Gastroesophageal sphincter (tissue), 3 donors: ENCODE data around the gene LRRFIP1.

Experiments used
- CTCF ChIP-seq, 4 experiments: fragments of 200-600 bp in 2 of 4; fragments of 450-650 bp in 2 of 4; sonication (generic) in 1 of 4; IDR thresholded peaks; one replicate each; pipeline ENCODE4 v1.5.1; 2017 to 2019; ENCODE audit warnings: antibody characterized with exemption in 4 of 4, mild to moderate bottlenecking in 2 of 4, moderate library complexity in 2 of 4
- EP300 ChIP-seq: sonication (generic); formaldehyde crosslinking; IDR thresholded peaks from one replicate; pipeline ENCODE4 v1.6.1; 2017; ENCODE audit warnings: antibody characterized with exemption, mild to moderate bottlenecking
- POLR2A ChIP-seq, 2 donors: fragments of 450-650 bp; IDR thresholded peaks; one replicate each; pipeline ENCODE4 v1.6.1; 2017; ENCODE audit warnings: antibody characterized with exemption in 2 of 2, mild to moderate bottlenecking in 2 of 2, moderate library complexity in 1 of 2
- POLR2AphosphoS5 ChIP-seq: sonication (generic); formaldehyde crosslinking; IDR thresholded peaks from one replicate; pipeline ENCODE4 v1.6.1; 2017; ENCODE audit warnings: antibody characterized with exemption

- TF ChIP-seq POLR2A (IDR thresholded peaks at IDR 0.05) (no peak), CTCF (IDR thresholded peaks at IDR 0.05) (no peak), EP300 (no peak), POLR2AphosphoS5 (no peak)
Measured at GRCh38 chr2:237708961-237709360, 81.6 kb downstream of the LRRFIP1 start.
